DND-41 (cell line): ENCODE measurements around the gene CXCL11.
"Not testable (repeated sequence)": the region's sequence is repeated elsewhere in the genome, so short reads cannot be mapped to it uniquely, and the experiment has no call there.

Experiments used
- CTCF ChIP-seq: IDR thresholded peaks from 2 replicates; pipeline ENCODE4 v1.5.1; 2012; ENCODE audit warnings: borderline replicate concordance, low read length, moderate library complexity, mild to moderate bottlenecking; ENCODE audit not compliant: poor library complexity, severe bottlenecking; ENCODE audit errors: extremely low read depth
- EZH2 ChIP-seq: IDR thresholded peaks from 3 replicates; pipeline ENCODE4 v1.6.1; 2012; ENCODE audit warnings: borderline replicate concordance, low read depth, mild to moderate bottlenecking, moderate library complexity, low read length, inconsistent platforms; ENCODE audit not compliant: severe bottlenecking

- TF ChIP-seq CTCF, EZH2: not testable (repeated sequence)
Measured at GRCh38 chr4:76042241-76042998, 6.5 kb upstream of the CXCL11 start.
